Ovary (tissue), 3 donors: Measurements from ENCODE around the gene MAGED4B.

Experiments
- POLR2A ChIP-seq: fragments of 450-650 bp; IDR thresholded peaks from one replicate; pipeline ENCODE4 v1.6.1; 2017; ENCODE audit warnings: antibody characterized with exemption, mild to moderate bottlenecking, moderate library complexity
- TF ChIP-seq, protein P1 (sequence below), 3 donors: fragments of 450-650 bp in 2 of 3; fragments of 200-600 bp in 1 of 3; IDR thresholded peaks; one replicate each; pipeline versions ENCODE4 v1.5.1 to v1.8.0; 2016 to 2022; ENCODE audit warnings: antibody characterized with exemption in 3 of 3, mild to moderate bottlenecking in 1 of 3
- donor health status: DM: no; HTN: no; CAD: no.

- TF ChIP-seq, protein P1, sequence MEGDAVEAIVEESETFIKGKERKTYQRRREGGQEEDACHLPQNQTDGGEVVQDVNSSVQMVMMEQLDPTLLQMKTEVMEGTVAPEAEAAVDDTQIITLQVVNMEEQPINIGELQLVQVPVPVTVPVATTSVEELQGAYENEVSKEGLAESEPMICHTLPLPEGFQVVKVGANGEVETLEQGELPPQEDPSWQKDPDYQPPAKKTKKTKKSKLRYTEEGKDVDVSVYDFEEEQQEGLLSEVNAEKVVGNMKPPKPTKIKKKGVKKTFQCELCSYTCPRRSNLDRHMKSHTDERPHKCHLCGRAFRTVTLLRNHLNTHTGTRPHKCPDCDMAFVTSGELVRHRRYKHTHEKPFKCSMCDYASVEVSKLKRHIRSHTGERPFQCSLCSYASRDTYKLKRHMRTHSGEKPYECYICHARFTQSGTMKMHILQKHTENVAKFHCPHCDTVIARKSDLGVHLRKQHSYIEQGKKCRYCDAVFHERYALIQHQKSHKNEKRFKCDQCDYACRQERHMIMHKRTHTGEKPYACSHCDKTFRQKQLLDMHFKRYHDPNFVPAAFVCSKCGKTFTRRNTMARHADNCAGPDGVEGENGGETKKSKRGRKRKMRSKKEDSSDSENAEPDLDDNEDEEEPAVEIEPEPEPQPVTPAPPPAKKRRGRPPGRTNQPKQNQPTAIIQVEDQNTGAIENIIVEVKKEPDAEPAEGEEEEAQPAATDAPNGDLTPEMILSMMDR (IDR thresholded peaks at IDR 0.05) = no peak
- no peak for TF ChIP-seq POLR2A
Observed at GRCh38 chrX:52031371-52031770, 37.6 kb downstream of the MAGED4B start.
